H9 (cell line): ENCODE data around the gene FREM1. TPM values are rescaled to one million over a fixed set of nuclear protein-coding genes. Genes with fewer than 3 reads are reported as not detected.

Experiments used
- DNase-seq: peaks from one replicate; pipeline ENCODE4 v3.0.0-alpha.2; 2017
- H2AFZ ChIP-seq: one replicate; pipeline ENCODE4 v1.6.1; 2013; ENCODE audit warnings: mild to moderate bottlenecking, low read length, control low read depth, moderate library complexity
- H2AK5ac ChIP-seq: 2 replicates; pipeline ENCODE4 v1.6.1; 2013; ENCODE audit warnings: low read length, control low read depth, mixed read lengths; ENCODE audit not compliant: insufficient read length
- H2BK120ac ChIP-seq: one replicate; pipeline ENCODE4 v1.6.1; 2013; ENCODE audit warnings: low read depth, mild to moderate bottlenecking, low read length, control low read depth, inconsistent platforms; ENCODE audit not compliant: poor library complexity, severe bottlenecking
- H2BK12ac ChIP-seq: 2 replicates; pipeline ENCODE4 v1.6.1; 2013; ENCODE audit warnings: low read length, control low read depth, mixed read lengths, low read depth; ENCODE audit not compliant: insufficient read length
- H2BK15ac ChIP-seq: 2 replicates; pipeline ENCODE4 v1.6.1; 2013; ENCODE audit warnings: low read depth, low read length, control low read depth
- H2BK20ac ChIP-seq: one replicate; pipeline ENCODE4 v1.6.1; 2013; ENCODE audit warnings: low read depth, mild to moderate bottlenecking, low read length, control low read depth, inconsistent platforms; ENCODE audit not compliant: poor library complexity, severe bottlenecking
- H2BK5ac ChIP-seq: 2 replicates; pipeline ENCODE4 v1.6.1; 2013; ENCODE audit warnings: low read length, control low read depth, mixed read lengths; ENCODE audit not compliant: insufficient read length
- H3K14ac ChIP-seq: 2 replicates; pipeline ENCODE4 v1.6.1; 2013; ENCODE audit warnings: low read length, control low read depth; ENCODE audit not compliant: insufficient read depth
- H3K18ac ChIP-seq: 2 replicates; pipeline ENCODE4 v1.6.1; 2013; ENCODE audit warnings: low read depth, mild to moderate bottlenecking, mixed read lengths, low read length, control low read depth; ENCODE audit not compliant: insufficient read length
- H3K23ac ChIP-seq: 2 replicates; pipeline ENCODE4 v1.6.1; 2013; ENCODE audit warnings: low read length, control low read depth, mixed read lengths, low read depth; ENCODE audit not compliant: insufficient read length
- H3K23me2 ChIP-seq: 2 replicates; pipeline ENCODE4 v1.6.1; 2013; ENCODE audit warnings: low read depth, mild to moderate bottlenecking, mixed read lengths, low read length, control low read depth; ENCODE audit not compliant: insufficient read length, poor library complexity, severe bottlenecking
- H3K27ac ChIP-seq: 2 replicates; pipeline ENCODE4 v1.5.1; 2013; ENCODE audit warnings: low read length, control low read depth, mixed read lengths, low read depth; ENCODE audit not compliant: insufficient read length
- H3K27me3 ChIP-seq: 2 replicates; pipeline ENCODE4 v1.6.1; 2013; ENCODE audit warnings: low read length, control low read depth, inconsistent platforms; ENCODE audit not compliant: insufficient read depth
- H3K4ac ChIP-seq: 2 replicates; pipeline ENCODE4 v1.6.1; 2013; ENCODE audit warnings: low read depth, mild to moderate bottlenecking, control low read depth, inconsistent platforms, low read length, moderate library complexity
- H3K4me1 ChIP-seq: 2 replicates; pipeline ENCODE4 v1.6.1; 2013; ENCODE audit warnings: low read length, control low read depth, inconsistent platforms; ENCODE audit not compliant: insufficient read depth
- H3K4me2 ChIP-seq: 2 replicates; pipeline ENCODE4 v1.6.1; 2013; ENCODE audit warnings: low read length, control low read depth, mixed read lengths; ENCODE audit not compliant: insufficient read length, insufficient read depth
- H3K56ac ChIP-seq: 2 replicates; pipeline ENCODE4 v1.6.1; 2013; ENCODE audit warnings: low read depth, mild to moderate bottlenecking, mixed read lengths, low read length, control low read depth; ENCODE audit not compliant: insufficient read length
- H3K79me1 ChIP-seq: 2 replicates; pipeline ENCODE4 v1.6.1; 2013; ENCODE audit warnings: low read depth, mild to moderate bottlenecking, moderate library complexity, low read length, control low read depth, inconsistent platforms; ENCODE audit not compliant: insufficient read depth, poor library complexity, severe bottlenecking
- H3K79me2 ChIP-seq: 2 replicates; pipeline ENCODE4 v1.6.1; 2013; ENCODE audit warnings: low read length, control low read depth, inconsistent platforms; ENCODE audit not compliant: insufficient read depth
- H3K9ac ChIP-seq: 2 replicates; pipeline ENCODE4 v1.6.1; 2013; ENCODE audit warnings: low read length, control low read depth, mixed read lengths; ENCODE audit not compliant: insufficient read length; ENCODE audit errors: extremely low read depth
- H3K9me3 ChIP-seq: one replicate; pipeline ENCODE4 v1.6.1; 2013; ENCODE audit warnings: low read depth, low read length, inconsistent platforms; ENCODE audit not compliant: control insufficient read depth
- H3T11ph ChIP-seq: one replicate; pipeline ENCODE4 v1.6.1; 2013; ENCODE audit warnings: mild to moderate bottlenecking, low read length, control low read depth, inconsistent platforms
- H4K20me1 ChIP-seq: one replicate; pipeline ENCODE4 v1.6.1; 2013; ENCODE audit not compliant: control insufficient read depth, insufficient read length, insufficient read depth
- H4K5ac ChIP-seq: 2 replicates; pipeline ENCODE4 v1.6.1; 2013; ENCODE audit warnings: low read depth, mild to moderate bottlenecking, mixed read lengths, low read length, control low read depth; ENCODE audit not compliant: insufficient read length
- H4K8ac ChIP-seq: replicated peaks from 2 replicates; pipeline ENCODE4 v1.6.1; 2013; ENCODE audit warnings: low read length, control low read depth, mixed read lengths, low read depth; ENCODE audit not compliant: insufficient read length
- H4K91ac ChIP-seq: 2 replicates; pipeline ENCODE4 v1.6.1; 2013; ENCODE audit warnings: low read depth, mild to moderate bottlenecking, moderate library complexity, mixed read lengths, low read length, control low read depth; ENCODE audit not compliant: insufficient read length
- H3K27ac Mint-ChIP-seq, 3 experiments: 2 replicates in 2 of 3; 3 replicates in 1 of 3; pipeline ENCODE4 v1.8.0; 2020 to 2021; ENCODE audit warnings: mixed read lengths in 3 of 3, mild to moderate bottlenecking in 1 of 3, moderate library complexity in 1 of 3
- H3K27me3 Mint-ChIP-seq: 2 replicates; pipeline ENCODE4 v1.8.0; 2021; ENCODE audit warnings: low read depth, mild to moderate bottlenecking, moderate library complexity, mixed read lengths
- H3K36me3 Mint-ChIP-seq, 3 experiments: 2 replicates in 2 of 3; 3 replicates in 1 of 3; pipeline ENCODE4 v1.8.0; 2020 to 2021; ENCODE audit warnings: low read depth in 3 of 3, mixed read lengths in 3 of 3; ENCODE audit not compliant: insufficient read depth in 1 of 3
- H3K4me1 Mint-ChIP-seq, 2 experiments: 2 replicates each; pipeline ENCODE4 v1.8.0; 2020; ENCODE audit warnings: mixed read lengths in 2 of 2
- H3K4me3 Mint-ChIP-seq, 2 experiments: 2 replicates in 1 of 2; 3 replicates in 1 of 2; pipeline ENCODE4 v1.8.0; 2020 to 2021; ENCODE audit warnings: mild to moderate bottlenecking in 2 of 2, mixed read lengths in 2 of 2, moderate library complexity in 1 of 2
- H3K9me3 Mint-ChIP-seq, 2 experiments: 2 replicates in 1 of 2; 3 replicates in 1 of 2; pipeline ENCODE4 v1.8.0; 2020; ENCODE audit warnings: mild to moderate bottlenecking in 2 of 2, mixed read lengths in 2 of 2, moderate library complexity in 1 of 2
- WGBS: extraction: QIAGEN DNeasy Blood & Tissue Kit; methylation state at CpG from one replicate; pipeline ENCODE4 v1.1.7; 2013; ENCODE audit warnings: missing lambda C conversion rate, low lambda C conversion rate, mixed read lengths; ENCODE audit not compliant: insufficient read length; ENCODE audit errors: extremely low coverage; 5-methylcytosine and 5-hydroxymethylcytosine counted together
- total RNA-seq: library from RNA; stranded (reverse); gene quantifications from 2 replicates; pipeline ENCODE4 v1.2.1, GENCODE V29; 2021
- TF ChIP-seq, protein P1 (sequence below): fragments of 200-600 bp; sonication (generic); conservative IDR thresholded peaks from 3 replicates; pipeline ENCODE4 v1.8.0; 2021; ENCODE audit warnings: antibody characterized with exemption, mild to moderate bottlenecking

FREM1 gene
- total RNA-seq, 1 experiment from 2014 or later: 0.44 TPM

GRCh38 chr9:14888875-14889274, 21.4 kb downstream of the FREM1 start:
- Histone ChIP-seq H3K79me2 (no peaks in the 10 kb centered on the region), H3K4me2 (no peak overlapping the region), H3K14ac (no peak overlapping the region)

More at GRCh38 chr9:14888875-14889274, 21.4 kb downstream of the FREM1 start:
- DNase-seq: no peak
- no peaks in the 10 kb centered on the region for H3K23me2 ChIP-seq
- no peak overlapping the region for H3K18ac ChIP-seq
- no peak overlapping the region for H4K8ac ChIP-seq
- H3K27ac ChIP-seq: no peak overlapping the region
- H3K79me1 ChIP-seq: no peaks in the 10 kb centered on the region
- no peak overlapping the region for H2AK5ac ChIP-seq
- Mint-ChIP-seq H3K9me3 (no peaks in the 10 kb centered on the region), H3K4me1 (peaks cover 21 to 26% of the 10 kb centered on the region in 2 experiments), H3K4me3 (no peak overlapping the region), H3K36me3 (peaks cover 0 to 3% (median 0%) of the 10 kb centered on the region in 3 experiments; a peak in 1 of 7 replicates), H3K27ac (peak overlapping the region in 1 of 3 experiments; percentile 34; a peak in 1 of 7 replicates), H3K27me3 (no peaks in the 10 kb centered on the region)
- H4K91ac ChIP-seq: no peak overlapping the region
- TF ChIP-seq, protein P1, sequence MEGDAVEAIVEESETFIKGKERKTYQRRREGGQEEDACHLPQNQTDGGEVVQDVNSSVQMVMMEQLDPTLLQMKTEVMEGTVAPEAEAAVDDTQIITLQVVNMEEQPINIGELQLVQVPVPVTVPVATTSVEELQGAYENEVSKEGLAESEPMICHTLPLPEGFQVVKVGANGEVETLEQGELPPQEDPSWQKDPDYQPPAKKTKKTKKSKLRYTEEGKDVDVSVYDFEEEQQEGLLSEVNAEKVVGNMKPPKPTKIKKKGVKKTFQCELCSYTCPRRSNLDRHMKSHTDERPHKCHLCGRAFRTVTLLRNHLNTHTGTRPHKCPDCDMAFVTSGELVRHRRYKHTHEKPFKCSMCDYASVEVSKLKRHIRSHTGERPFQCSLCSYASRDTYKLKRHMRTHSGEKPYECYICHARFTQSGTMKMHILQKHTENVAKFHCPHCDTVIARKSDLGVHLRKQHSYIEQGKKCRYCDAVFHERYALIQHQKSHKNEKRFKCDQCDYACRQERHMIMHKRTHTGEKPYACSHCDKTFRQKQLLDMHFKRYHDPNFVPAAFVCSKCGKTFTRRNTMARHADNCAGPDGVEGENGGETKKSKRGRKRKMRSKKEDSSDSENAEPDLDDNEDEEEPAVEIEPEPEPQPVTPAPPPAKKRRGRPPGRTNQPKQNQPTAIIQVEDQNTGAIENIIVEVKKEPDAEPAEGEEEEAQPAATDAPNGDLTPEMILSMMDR: no peak
- no CpG with 5 or more reads among the region's 1 CpG for WGBS
- no peak overlapping the region for H3K23ac ChIP-seq
- H3K9ac ChIP-seq: no peak overlapping the region
- no peaks in the 10 kb centered on the region for H3K9me3 ChIP-seq
- H3K4me1 ChIP-seq: no peaks in the 10 kb centered on the region; the same call in 1 of the 2 replicates
- H3K4ac ChIP-seq: no peak overlapping the region
- no peak overlapping the region for H2BK120ac ChIP-seq
- H2BK5ac ChIP-seq: no peak overlapping the region
- no peak overlapping the region for H2BK20ac ChIP-seq
- H4K5ac ChIP-seq: no peak overlapping the region
- H3K56ac ChIP-seq: no peak overlapping the region
- no peak overlapping the region for H2BK12ac ChIP-seq
- H2AFZ ChIP-seq: no peak overlapping the region
- H3T11ph ChIP-seq: no peak overlapping the region
- H4K20me1 ChIP-seq: no peaks in the 10 kb centered on the region
- no peaks in the 10 kb centered on the region for H3K27me3 ChIP-seq
- no peak overlapping the region for H2BK15ac ChIP-seq
